HepG2 (cell line): ENCODE results near the gene RAB39A. TPM values are rescaled to one million over a fixed set of nuclear protein-coding genes. Genes with fewer than 3 reads are reported as not detected.

Source experiments
- FOSL1 ChIP-seq: sonication (generic); formaldehyde crosslinking; IDR thresholded peaks from 2 replicates; pipeline ENCODE4 v1.9.0; 2021; ENCODE audit warnings: missing genetic modification reagents, borderline replicate concordance
- KDM3A ChIP-seq: IDR thresholded peaks from 2 replicates; pipeline ENCODE4 v1.6.1; 2018; ENCODE audit warnings: low read depth, missing compliant biosample characterization
- MZF1 ChIP-seq: sonication (generic); formaldehyde crosslinking; IDR thresholded peaks from 2 replicates; pipeline ENCODE4 v1.8.1; 2023; ENCODE audit warnings: mild to moderate bottlenecking, missing genetic modification reagents, borderline replicate concordance
- NCOA5 ChIP-seq: sonication (generic); formaldehyde crosslinking; IDR thresholded peaks from 2 replicates; pipeline ENCODE4 v1.4.0; 2020; ENCODE audit warnings: missing genetic modification reagents
- NCOR1 ChIP-seq: fragments of 200-600 bp; sonication (generic); IDR thresholded peaks from 2 replicates; pipeline ENCODE4 v1.7.0; 2017; ENCODE audit warnings: antibody characterized with exemption, low read length, borderline replicate concordance
- RFX3 ChIP-seq: IDR thresholded peaks from 2 replicates; pipeline ENCODE4 v1.6.1; 2016; ENCODE audit warnings: missing biosample characterization, missing genetic modification reagents
- SP4 ChIP-seq: sonication (generic); formaldehyde crosslinking; IDR thresholded peaks from 2 replicates; pipeline ENCODE4 v1.8.1; 2023; ENCODE audit warnings: mild to moderate bottlenecking, missing genetic modification reagents
- SRF ChIP-seq: IDR thresholded peaks from 2 replicates; pipeline ENCODE4 v1.6.1; 2011; ENCODE audit warnings: mild to moderate bottlenecking, low read depth, low read length, moderate library complexity
- YY1 ChIP-seq: IDR thresholded peaks from 2 replicates; pipeline ENCODE4 v1.6.1; 2011; ENCODE audit warnings: low read length, low read depth, moderate library complexity, mild to moderate bottlenecking; ENCODE audit not compliant: insufficient read depth, insufficient replicate concordance
- ZFP36L2 ChIP-seq: sonication (generic); formaldehyde crosslinking; IDR thresholded peaks from 2 replicates; pipeline ENCODE4 v1.4.0; 2020; ENCODE audit warnings: missing genetic modification reagents
- ZMAT3 ChIP-seq: sonication (generic); formaldehyde crosslinking; conservative IDR thresholded peaks from 2 replicates; pipeline ENCODE4 v1.7.0; 2021; ENCODE audit warnings: missing genetic modification reagents
- ZNF143 ChIP-seq: sonication (generic); formaldehyde crosslinking; IDR thresholded peaks from 2 replicates; pipeline ENCODE4 v1.4.0; 2020; ENCODE audit warnings: missing genetic modification reagents
- ZNF160 ChIP-seq: sonication (generic); formaldehyde crosslinking; IDR thresholded peaks from 2 replicates; pipeline ENCODE4 v1.8.0; 2022; ENCODE audit warnings: mild to moderate bottlenecking, inconsistent platforms, missing genetic modification reagents
- ZNF383 ChIP-seq: sonication (generic); formaldehyde crosslinking; IDR thresholded peaks from 2 replicates; pipeline ENCODE4 v1.4.0; 2020; ENCODE audit warnings: missing genetic modification reagents, mild to moderate bottlenecking, borderline replicate concordance
- ZNF556 ChIP-seq: sonication (generic); formaldehyde crosslinking; IDR thresholded peaks from 2 replicates; pipeline ENCODE4 v1.4.0; 2020; ENCODE audit warnings: mild to moderate bottlenecking, missing genetic modification reagents, borderline replicate concordance
- ZNF629 ChIP-seq: sonication (generic); formaldehyde crosslinking; conservative IDR thresholded peaks from 2 replicates; pipeline ENCODE4 v1.5.0; 2020; ENCODE audit warnings: missing genetic modification reagents
- ZNF670 ChIP-seq: sonication (generic); formaldehyde crosslinking; IDR thresholded peaks from 2 replicates; pipeline ENCODE4 v1.8.0; 2022; ENCODE audit warnings: mild to moderate bottlenecking, missing genetic modification reagents, borderline replicate concordance
- polyA plus RNA-seq, 8 experiments: library from polyadenylated mRNA; depleted of rRNA in 3 of 8; stranded (reverse) in 7 of 8; unstranded in 1 of 8; fragments of >200 nt; fragmentation: Illumina TruSeq in 4 of 8; extraction: Trizol in 4 of 8; gene quantifications; 2 replicates each; pipeline versions ENCODE4 v1.2.1 to v1.2.3, GENCODE V29; 2011 to 2016; ENCODE audit warnings: low read depth in 4 of 8, missing spikeins in 1 of 8, mixed read lengths in 1 of 8; ENCODE audit not compliant: insufficient read depth in 1 of 8
- total RNA-seq, 5 experiments: library from RNA; depleted of rRNA; stranded (reverse); fragments of >200 nt; fragmentation: Illumina TruSeq; extraction: Trizol; gene quantifications; 2 replicates each; pipeline ENCODE4 v1.2.3, GENCODE V29; 2016; ENCODE audit warnings: low read depth in 1 of 5
- TF ChIP-seq, protein P1 (sequence below): sonication (generic); formaldehyde crosslinking; IDR thresholded peaks from 2 replicates; pipeline ENCODE4 v1.4.0; 2020; ENCODE audit warnings: mild to moderate bottlenecking, missing genetic modification reagents
- TF ChIP-seq, protein P2 (sequence below): sonication (generic); formaldehyde crosslinking; IDR thresholded peaks from 2 replicates; pipeline ENCODE4 v1.4.0; 2020; ENCODE audit warnings: missing genetic modification reagents
- TF ChIP-seq, protein P3 (sequence below): sonication (generic); formaldehyde crosslinking; IDR thresholded peaks from 2 replicates; pipeline ENCODE4 v1.5.0; 2020; ENCODE audit warnings: missing genetic modification reagents, mild to moderate bottlenecking, borderline replicate concordance

The RAB39A gene
- total and polyA plus RNA-seq, 2 of the 13 experiments (the other 11 are each of a cell fraction or from before 2014, with no cell fraction given), result not detected

DNA sequence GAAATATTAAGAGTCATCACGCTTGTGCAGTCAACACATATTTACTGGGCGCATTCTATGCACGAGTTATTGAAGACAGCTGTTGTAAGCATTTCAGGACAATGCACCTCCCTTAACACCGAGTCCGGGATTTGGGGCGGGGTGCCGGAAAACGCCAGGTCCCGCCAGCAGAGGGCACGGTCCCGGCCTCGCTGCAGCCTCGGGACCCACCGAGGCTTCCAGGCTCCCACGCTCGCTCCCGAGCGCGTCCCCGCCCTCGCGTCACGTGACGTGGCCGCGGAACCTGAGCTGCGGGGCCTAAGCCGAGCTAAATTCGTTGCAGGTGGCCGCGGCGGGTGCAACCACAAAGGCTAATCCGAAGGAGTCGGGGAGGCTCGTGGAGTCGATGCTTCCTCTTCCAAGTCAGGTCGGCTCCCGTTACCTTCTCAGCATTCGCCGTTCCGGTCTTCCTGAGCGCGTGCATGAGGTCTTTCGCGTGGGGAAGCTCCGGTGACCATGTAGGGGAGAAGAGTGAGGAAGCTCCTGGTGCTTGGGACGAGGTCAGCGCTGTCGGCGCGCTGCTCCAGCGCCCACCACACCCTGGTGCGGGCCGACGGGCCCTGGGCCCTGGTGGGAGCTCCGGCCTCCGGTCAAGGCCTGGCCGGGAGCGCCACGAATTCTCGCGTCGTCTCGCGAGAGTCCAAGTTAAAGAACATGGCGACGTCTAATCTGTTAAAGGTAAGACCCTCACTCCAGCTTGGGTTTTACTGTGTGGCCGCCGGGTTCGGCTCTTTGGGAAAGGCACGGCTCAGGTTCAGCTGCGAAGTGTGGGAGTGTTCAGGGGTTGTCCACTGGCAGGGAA, 80.6 kb downstream of the RAB39A start, which contains the start of gene CUL5 (continued):
- TF ChIP-seq ZNF160 (CRISPR knock-in tag), result peak; percentile 84
- no peak for TF ChIP-seq NCOR1
- TF ChIP-seq ZNF556 (CRISPR knock-in tag), result 0 out of 2 replicates have a peak, but pooled peaks have one; percentile 22
- TF ChIP-seq, protein P1, sequence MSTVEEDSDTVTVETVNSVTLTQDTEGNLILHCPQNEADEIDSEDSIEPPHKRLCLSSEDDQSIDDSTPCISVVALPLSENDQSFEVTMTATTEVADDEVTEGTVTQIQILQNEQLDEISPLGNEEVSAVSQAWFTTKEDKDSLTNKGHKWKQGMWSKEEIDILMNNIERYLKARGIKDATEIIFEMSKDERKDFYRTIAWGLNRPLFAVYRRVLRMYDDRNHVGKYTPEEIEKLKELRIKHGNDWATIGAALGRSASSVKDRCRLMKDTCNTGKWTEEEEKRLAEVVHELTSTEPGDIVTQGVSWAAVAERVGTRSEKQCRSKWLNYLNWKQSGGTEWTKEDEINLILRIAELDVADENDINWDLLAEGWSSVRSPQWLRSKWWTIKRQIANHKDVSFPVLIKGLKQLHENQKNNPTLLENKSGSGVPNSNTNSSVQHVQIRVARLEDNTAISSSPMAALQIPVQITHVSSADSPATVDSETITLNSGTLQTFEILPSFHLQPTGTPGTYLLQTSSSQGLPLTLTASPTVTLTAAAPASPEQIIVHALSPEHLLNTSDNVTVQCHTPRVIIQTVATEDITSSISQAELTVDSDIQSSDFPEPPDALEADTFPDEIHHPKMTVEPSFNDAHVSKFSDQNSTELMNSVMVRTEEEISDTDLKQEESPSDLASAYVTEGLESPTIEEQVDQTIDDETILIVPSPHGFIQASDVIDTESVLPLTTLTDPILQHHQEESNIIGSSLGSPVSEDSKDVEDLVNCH, result no peak
- peak; percentile 66; the same call in 1 of the 2 replicates for TF ChIP-seq KDM3A (CRISPR knock-in tag)
- TF ChIP-seq MZF1 (CRISPR knock-in tag), result peak; percentile 54; the same call in 1 of the 2 replicates
- no peak for TF ChIP-seq NCOA5
- no peak for TF ChIP-seq ZNF383 (CRISPR knock-in tag)
- no peak; the same call in 1 of the 2 replicates for TF ChIP-seq RFX3 (CRISPR knock-in tag)
- TF ChIP-seq FOSL1 (CRISPR knock-in tag), result no peak
- TF ChIP-seq ZNF143 (CRISPR knock-in tag), result peak; percentile 11; the same call in 1 of the 2 replicates
- no peak for TF ChIP-seq ZFP36L2
- TF ChIP-seq, protein P2, sequence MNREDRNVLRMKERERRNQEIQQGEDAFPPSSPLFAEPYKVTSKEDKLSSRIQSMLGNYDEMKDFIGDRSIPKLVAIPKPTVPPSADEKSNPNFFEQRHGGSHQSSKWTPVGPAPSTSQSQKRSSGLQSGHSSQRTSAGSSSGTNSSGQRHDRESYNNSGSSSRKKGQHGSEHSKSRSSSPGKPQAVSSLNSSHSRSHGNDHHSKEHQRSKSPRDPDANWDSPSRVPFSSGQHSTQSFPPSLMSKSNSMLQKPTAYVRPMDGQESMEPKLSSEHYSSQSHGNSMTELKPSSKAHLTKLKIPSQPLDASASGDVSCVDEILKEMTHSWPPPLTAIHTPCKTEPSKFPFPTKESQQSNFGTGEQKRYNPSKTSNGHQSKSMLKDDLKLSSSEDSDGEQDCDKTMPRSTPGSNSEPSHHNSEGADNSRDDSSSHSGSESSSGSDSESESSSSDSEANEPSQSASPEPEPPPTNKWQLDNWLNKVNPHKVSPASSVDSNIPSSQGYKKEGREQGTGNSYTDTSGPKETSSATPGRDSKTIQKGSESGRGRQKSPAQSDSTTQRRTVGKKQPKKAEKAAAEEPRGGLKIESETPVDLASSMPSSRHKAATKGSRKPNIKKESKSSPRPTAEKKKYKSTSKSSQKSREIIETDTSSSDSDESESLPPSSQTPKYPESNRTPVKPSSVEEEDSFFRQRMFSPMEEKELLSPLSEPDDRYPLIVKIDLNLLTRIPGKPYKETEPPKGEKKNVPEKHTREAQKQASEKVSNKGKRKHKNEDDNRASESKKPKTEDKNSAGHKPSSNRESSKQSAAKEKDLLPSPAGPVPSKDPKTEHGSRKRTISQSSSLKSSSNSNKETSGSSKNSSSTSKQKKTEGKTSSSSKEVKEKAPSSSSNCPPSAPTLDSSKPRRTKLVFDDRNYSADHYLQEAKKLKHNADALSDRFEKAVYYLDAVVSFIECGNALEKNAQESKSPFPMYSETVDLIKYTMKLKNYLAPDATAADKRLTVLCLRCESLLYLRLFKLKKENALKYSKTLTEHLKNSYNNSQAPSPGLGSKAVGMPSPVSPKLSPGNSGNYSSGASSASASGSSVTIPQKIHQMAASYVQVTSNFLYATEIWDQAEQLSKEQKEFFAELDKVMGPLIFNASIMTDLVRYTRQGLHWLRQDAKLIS (CRISPR knock-in tag), result peak; percentile 49; the same call in 1 of the 2 replicates
- TF ChIP-seq ZNF670 (CRISPR knock-in tag), result no peak
- no peak for TF ChIP-seq SRF
- peak; percentile 65 for TF ChIP-seq ZMAT3 (CRISPR knock-in tag)
- 0 out of 2 replicates have a peak, but pooled peaks have one; percentile 2 for TF ChIP-seq ZNF629 (CRISPR knock-in tag)
- peak; percentile 90 for TF ChIP-seq YY1
- TF ChIP-seq, protein P3, sequence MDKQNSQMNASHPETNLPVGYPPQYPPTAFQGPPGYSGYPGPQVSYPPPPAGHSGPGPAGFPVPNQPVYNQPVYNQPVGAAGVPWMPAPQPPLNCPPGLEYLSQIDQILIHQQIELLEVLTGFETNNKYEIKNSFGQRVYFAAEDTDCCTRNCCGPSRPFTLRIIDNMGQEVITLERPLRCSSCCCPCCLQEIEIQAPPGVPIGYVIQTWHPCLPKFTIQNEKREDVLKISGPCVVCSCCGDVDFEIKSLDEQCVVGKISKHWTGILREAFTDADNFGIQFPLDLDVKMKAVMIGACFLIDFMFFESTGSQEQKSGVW (CRISPR knock-in tag), result no peak
- TF ChIP-seq SP4 (CRISPR knock-in tag), result peak; percentile 66; the same call in 1 of the 2 replicates
